Esophagus muscularis mucosa (tissue), 4 donors: ENCODE results near the gene GGTLC3. TPM values are rescaled to one million over a fixed set of nuclear protein-coding genes. Genes with fewer than 3 reads are reported as not detected.

ENCODE experiments used
- total RNA-seq, 4 donors: library from RNA; depleted of rRNA; stranded (reverse); fragments of >200 nt; gene quantifications; one replicate each; pipeline versions ENCODE4 v1.1.0 to v1.2.1, GENCODE V29; 2016

GGTLC3 gene
- total RNA-seq, 4 donors from 2014 or later = not detected

Other genes with a start within 250 kb of the GGTLC3 start
- 1 to 10 TPM in 1 of 4 donors, under 1 TPM in 1, not detected in 2; 0.26 to 3.6 TPM for gene TMEM191B, start 9.6 kb upstream of the GGTLC3 start, total RNA-seq
- gene RIMBP3, start 93.8 kb upstream of the GGTLC3 start, total RNA-seq = under 1 TPM; 0.13 to 0.83 (median 0.26) TPM